Activated T-cell treated with anti-CD3 and anti-CD28 coated beads for 1 hour (primary cell): Measurements from ENCODE around the gene EMILIN3.

Experiments
- DNase-seq: peaks from one replicate; pipeline ENCODE4 v3.0.0-alpha.2; 2020; ENCODE audit warnings: low read depth

Gene EMILIN3, protein sequence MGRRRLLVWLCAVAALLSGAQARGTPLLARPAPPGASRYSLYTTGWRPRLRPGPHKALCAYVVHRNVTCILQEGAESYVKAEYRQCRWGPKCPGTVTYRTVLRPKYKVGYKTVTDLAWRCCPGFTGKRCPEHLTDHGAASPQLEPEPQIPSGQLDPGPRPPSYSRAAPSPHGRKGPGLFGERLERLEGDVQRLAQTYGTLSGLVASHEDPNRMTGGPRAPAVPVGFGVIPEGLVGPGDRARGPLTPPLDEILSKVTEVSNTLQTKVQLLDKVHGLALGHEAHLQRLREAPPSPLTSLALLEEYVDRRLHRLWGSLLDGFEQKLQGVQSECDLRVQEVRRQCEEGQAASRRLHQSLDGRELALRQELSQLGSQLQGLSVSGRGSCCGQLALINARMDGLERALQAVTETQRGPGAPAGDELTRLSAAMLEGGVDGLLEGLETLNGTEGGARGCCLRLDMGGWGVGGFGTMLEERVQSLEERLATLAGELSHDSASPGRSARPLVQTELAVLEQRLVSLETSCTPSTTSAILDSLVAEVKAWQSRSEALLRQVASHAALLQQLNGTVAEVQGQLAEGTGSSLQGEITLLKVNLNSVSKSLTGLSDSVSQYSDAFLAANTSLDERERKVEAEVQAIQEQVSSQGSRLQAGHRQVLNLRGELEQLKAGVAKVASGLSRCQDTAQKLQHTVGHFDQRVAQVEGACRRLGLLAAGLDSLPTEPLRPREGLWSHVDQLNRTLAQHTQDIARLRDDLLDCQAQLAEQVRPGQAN

DNA sequence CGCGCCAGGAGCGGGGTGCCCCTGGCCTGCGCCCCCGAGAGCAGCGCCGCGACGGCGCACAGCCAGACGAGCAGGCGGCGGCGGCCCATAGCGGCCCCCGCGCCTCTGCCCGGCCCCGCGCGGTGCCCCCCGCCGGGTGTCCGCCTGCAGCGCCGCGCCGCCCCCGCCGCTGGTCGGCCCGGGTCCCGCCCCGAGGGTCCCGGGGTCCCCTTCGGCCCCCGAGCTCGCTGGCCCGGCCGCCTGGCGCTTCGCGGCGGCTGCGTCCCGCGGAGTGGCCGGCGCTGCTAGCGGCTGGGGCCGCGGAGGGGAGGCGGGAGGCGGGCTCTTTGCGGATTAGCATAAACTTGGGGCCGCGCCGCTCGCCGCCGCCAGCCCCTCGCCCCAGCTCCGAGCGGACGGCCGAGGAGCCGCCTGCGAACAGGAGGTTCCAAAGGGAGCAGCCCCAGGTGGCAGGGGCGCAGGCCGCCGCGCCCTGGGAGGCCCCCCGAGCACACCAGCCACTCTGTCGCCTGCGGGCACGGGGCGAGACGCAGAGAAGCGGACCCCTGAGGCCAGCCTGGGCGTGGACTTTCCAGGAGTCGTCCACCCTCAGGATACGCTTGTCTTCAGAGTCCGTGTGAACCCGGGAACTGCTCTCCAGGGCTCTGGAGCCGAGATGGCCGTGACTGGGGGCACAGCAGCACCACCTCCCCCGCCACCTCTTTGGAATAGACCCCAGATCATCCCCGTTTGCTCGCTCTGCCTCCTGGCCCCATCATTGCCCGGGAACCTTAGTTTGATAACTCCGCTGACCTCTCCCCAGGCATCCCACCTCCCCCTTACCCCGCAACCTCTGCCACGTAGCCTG, at the start of gene EMILIN3:
TSS of gene EMILIN3 (minus strand) at position 273 of the 847 bp plus-strand sequence. CDS start at position 89, 184 bp downstream.
- DNase-seq: no peak

DNA sequence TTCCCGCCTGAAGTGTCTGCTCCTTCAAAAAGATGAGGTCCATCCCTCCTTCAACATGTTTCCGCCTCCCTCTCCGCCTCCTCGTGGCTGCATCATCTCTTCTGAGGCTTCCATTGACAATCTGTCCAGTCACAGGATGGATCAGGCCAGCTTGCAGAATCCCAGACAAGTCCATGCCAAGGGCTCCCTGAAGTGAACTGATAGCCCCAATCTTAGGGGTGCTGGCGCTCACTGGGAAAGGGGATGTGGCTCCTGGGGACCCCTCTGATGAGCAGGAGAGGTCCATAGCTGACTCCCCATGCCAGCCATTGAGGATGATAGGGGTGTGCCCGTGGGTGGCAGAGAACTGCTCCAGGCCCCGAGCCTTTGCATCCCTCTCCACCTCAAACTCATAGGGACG, 48.6 kb upstream of the EMILIN3 start:
- DNase-seq: no peak

DNA sequence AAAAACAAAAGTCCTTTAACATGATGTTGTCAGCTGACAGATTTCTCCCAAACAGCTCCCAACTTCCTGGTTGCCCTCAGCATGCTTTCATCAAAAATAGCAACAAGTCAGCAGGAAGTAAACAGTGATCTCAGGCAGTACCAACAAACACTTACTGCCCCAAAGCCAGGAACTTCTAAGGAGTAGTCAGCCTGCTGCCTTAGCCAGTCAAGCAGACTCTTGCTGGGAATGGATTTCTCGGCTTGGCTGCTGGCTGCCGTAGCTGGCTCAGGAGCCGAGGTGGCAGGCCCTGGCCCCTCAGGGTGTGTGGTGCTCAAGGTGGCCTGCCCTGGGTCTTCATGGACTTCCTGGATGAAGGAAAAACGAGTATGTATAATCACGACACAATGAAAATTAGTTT, 46.6 kb upstream of the EMILIN3 start:
- DNase-seq: no peak

DNA sequence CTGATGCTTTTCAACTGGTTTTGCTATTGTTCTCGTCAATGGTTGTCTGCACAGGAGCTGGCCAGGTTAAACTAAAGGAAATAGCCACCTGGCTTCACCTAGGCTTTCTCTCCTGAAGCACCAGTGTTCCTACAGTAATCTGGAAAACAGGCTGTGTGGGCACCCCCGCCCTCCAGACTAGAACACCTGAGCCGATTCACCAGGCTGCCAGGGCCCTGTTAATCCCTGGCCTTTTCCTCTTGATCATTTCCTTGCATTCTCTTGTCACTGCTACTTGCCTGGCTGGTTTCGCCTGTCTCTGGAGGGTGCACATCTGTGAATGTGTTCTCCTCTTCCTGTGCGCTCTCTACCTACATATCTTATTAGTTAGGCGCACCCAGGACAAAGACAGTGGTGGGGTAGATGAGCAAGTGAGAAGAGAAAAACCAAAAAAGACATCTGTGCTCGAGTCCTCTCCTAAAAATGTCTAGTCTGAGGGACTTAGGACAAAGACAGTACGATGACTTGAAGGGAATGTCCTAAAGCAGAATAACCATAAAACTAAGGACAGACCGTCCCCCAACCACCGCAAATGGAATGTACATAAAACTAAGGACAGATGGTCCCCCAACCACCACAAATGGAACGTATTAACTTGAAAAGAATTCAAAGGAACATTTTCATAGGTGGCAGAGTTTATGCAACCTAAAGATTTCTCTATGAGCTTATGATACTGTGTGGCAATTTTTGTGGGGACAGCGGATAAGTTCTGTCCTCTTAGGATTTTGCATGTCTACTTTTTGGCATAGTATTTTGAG, 45.9 kb upstream of the EMILIN3 start:
- no peak for DNase-seq

DNA sequence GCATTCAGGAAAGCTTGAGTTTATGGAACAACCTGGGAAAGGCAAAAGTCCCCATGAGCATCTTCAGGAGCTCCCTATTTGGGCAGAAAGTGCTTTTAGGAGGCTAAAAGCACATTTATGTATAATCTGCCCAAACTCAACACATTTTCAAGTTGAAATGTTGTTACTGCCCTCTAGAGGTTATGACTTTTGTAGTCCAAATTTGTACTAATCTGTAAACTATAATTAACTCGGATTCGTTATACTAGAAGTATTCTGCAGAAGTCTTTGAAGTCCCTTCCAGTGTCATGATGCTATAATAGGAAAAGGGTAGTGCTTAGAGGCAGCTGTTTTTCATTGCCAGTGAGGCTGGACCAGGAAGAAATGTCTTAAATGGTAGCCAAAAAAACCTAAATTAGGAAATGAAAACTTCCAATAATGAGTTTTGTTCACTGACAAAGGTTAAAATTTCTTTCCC, 44.8 kb upstream of the EMILIN3 start:
- DNase-seq: no peak

DNA sequence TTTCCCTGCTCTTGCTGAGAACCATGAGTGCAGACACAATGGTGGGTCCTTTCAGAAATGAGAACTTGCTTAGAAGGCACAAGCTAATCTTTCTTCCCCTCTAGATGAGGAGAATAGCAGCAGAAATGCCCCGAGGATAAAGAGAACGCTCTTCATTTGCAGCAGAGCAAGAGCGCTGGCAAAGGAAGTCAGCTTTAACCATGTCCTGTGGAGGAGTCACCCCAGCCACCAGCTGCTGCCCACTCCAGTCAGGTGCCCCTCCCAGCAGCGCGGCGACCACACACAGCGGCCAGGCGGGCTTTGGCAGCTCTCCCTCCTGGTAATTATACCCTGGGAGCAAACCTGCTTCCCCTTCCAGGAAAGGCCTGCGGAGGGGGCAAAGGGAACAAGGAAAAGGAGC, 42.4 kb upstream of the EMILIN3 start:
- no peak for DNase-seq

DNA sequence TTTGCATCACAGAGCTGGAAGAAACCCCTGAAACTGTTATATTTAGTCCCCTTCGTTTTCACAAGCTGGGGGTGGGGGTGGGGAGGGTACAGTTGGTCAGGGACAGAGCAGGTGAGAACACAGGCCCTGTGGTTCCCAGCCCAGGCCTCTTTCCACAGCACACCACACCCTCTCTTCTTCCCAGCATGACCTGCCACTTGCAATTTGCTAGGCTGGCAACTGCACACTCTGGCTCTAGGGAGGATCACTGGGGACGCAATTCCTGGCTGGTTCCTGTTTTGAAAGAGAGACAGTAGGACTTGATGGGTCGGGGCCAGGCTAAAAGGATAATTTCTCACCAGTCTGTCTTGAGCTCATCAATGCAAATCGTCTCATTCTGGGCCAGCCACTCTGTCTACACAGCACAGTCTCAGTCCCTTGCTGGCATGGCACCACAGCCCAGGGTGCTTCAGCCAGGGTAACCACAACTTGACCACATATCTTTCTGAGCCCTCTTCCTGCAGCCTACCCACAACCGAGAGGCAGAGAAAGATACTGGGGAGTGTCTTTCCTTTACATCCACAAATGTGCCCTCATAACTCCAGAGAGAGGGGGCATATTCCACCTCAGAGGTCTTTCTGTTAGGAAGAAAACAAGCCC, 41.7 kb upstream of the EMILIN3 start:
- no peak for DNase-seq

DNA sequence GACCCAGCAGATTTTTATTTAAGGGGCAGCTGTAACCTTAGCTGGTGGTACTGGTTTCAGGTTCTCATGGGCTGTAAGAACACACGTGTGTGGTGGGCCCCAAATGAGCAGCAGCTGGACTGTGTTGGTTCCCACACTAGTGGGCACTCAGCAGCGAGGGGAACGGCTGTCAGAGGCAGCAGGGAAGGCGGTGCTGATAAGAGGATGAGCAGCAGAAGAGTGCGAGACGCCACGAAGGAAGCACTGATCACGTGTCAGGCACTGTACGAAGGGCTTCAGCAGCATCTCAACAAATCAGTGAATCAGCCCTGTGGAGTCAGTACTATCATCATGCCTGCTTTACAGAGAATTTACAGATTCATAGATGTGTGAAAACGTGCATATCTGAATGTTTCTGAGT, 41.0 kb upstream of the EMILIN3 start:
- DNase-seq: no peak

DNA sequence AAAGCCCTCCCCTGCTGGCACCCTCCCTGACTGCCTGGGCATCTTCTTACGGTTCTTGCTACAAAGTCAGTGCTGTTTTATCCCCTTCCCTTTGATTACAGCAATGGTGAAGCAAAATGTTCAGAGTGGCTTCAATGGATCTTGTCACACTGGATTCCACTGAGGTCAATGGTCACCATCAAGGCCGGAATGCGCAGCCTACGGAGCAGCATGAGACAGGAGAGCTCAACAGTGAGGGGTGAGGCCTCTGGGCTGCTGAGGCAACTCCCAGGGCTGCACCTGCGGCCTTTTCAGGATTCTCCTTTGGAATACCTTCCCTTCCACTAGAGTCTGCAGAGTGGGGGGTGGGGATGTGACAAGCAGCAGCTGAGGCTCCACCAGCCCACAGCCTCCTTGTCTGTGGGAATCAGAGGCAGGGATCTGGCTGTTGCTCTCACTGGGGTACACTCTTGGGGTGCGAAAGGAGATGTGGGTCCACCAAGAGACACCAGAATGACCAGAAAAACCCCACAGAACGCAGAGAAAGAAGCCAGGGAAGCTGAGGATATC, 40.4 kb upstream of the EMILIN3 start:
- no peak for DNase-seq

DNA sequence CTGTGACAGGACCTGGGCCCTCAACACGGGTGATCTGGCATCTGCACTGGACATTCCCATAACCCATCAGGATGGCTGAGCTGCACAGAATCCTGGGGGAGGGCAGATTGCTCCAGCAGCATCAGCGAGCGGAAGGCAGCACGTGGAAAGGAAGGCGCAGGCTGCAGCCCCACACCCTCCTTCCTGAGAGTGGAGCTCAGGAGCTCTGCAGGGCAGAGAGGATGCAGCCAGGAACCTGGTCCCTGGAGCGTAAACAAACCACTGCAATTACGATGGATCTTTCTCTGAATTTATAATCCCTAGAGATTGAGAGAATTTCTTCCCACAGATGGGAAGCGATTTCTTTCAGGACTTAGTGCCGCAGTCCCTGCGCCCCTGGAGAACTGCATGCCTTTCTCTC, 39.7 kb upstream of the EMILIN3 start:
- no peak for DNase-seq

DNA sequence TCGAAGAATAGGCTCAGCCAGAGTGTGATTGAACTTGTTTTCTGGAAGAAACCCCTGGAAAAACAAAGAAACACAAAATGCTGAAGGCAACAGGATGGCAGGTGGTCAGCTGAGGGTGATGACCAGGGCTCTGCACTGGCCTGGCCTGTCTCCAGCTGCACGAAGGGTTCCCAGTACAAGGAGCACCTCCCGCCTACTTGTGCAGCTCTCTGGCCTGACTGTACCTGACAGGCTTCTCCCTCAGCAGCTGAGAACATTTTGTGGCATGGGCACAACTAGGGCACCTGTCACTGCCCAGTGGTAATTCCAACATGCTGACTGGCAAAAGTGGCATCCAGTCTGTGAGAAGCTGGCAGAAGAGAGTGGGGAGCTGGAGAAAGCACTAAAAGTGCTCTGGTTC, 38.8 kb upstream of the EMILIN3 start:
- no peak for DNase-seq

DNA sequence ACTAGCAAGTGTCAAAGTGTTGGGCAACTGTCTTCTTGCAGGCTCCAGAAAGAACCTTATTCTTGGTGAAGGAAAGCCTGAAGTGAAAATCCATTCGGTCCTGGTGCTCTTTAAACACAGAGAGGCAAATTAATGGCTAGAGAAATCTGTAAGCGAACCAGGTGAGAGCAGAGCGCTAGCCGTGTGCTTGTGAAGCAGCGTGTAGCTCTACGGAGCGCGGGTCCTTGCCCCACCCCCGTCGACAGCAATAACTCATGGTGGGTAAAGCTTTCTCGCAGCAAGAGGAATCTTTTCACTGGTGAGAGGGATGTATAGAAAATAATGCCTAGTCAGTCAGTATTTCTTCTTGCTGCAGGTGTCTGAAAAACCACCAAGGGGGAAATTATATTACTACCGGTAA, 37.0 kb upstream of the EMILIN3 start:
- no peak for DNase-seq

DNA sequence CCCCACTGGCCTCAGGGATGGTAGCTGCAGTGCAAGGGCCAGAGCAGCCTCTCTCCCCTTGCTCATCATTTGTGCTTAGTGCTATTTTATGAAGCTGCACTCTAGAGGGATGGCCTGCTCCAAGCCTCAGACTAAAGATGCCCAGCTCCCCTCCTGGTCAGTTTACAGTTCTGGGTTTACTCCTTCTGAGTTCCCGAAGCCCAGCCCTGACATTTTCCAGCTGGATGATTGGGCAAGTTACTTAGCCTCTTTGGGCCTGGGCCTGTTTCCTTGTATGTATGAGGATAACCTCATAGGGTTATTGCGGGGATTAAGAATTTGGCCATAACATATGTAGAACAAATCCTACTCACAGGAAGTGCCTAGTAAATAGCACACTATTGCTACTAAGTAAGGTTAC, 31.8 kb upstream of the EMILIN3 start:
- DNase-seq: no peak

DNA sequence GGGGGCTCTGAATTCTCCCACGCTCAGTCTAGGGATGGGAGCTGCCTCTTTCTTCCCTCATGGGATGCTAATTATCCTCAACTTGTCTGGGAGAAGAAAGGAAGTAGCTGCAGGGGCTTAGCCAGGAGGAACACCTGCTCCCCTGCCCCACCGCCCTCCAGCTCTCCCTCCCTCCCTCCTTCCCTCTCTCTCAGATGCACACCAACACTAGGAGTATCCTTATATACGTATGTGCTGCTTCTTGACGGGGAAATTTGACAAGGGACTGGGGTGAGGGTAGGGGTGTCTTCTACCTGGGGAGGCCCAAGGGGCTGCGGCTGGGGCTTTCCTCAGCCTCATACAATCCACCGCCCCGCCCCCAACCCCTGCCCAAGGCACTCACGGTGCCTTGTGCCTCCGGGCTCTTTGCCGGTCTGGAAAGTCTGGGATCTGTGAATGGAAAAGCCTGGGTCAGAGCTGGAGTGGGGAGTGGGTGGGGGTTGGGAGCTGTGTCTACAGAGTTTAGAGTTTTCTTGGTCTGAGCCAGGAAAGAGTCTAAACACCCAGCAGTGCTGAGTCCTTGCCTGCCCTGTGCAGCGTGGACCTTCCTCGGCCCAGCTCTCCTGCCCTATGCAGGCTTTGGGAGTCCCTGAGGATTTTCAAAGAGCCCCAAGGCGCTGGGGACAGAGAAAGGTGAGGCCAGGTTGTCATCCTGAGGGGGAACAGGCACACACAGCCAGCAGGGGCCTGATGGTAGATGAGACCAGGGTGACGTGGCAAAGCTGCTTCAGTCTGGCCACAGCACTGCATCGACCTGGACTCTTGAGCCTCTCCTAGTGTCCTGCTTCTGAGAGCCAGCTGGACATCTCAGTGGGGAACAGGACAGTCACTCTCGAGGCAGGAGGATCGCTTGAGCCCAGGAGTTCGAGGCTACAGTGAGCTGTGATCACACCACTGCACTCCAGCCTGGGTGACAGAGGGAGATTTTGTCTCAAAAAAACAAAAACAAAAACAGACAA, 29.3 kb upstream of the EMILIN3 start:
- no peak for DNase-seq

DNA sequence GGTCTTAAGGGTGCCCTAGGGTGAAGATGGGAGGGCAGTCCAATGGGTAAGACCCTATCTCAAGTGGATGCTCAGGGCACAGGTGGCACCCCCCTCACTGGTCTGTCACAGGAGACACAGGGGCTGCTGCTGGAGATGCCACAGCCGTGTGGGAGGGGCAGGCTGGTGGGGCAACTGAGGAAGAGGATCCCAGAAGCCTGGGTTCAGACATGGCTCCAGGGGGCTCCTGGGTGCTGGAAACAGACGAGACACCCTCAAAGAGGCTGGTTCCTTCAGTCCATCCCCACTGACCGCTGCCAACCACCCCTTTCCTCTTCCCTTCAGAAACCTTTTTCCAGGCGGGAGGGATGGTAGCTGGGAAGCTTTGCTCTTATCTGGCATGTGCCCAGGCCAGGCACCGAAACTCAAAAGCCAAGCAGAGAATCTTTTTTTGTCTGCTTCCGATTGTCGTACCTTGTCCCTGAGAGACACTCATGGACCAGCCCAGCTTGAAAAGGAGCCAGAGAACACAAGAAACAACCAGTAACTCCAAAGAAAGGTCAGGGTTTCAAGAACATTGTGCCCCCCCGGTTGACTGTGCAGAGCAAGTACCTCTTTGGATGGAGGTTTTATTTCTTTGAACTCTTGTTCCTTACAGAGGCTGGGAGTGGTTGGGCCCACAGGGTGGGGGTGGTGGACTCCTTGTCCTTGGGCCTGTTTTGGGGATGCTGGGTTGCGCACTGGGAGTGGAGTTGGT, 28.5 kb upstream of the EMILIN3 start:
- DNase-seq: no peak

DNA sequence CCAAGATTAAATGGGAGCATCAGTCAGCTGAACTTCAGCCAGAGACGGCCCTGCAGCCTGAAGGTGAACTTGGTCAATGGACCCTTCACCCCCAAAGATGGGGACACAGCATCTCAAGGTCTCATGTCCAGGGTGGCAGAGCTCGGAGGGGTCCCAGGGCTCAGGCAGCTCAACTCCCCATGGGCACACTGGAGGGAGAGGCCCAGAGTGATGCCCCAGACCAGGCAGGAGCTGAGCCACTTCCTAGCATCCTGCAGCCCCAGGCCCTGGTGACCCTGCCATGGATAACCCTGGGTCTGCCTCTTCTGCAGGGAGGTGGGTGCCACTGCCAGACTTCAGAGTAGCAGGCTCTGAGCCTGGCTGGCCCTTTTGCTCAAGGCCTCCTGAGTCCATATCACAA, 27.5 kb upstream of the EMILIN3 start:
- no peak for DNase-seq

DNA sequence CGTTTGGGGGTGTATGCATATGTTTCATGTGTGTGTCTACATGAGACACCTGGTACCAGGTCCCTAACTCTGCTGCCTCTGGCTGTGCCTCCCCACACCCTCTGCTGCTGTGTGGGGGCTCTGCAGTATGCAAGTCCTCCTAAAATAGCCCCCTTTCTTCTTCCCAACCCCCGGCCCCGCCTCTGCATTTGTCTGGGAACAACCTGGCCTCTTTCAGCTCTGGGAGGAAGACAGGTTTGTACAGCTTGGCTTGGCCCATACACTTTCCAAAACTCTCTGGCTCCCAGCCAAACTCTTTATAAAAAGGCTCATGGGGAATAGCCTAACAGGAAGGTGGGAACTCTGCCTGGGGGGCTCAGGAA, 27.1 kb upstream of the EMILIN3 start:
- no peak for DNase-seq

DNA sequence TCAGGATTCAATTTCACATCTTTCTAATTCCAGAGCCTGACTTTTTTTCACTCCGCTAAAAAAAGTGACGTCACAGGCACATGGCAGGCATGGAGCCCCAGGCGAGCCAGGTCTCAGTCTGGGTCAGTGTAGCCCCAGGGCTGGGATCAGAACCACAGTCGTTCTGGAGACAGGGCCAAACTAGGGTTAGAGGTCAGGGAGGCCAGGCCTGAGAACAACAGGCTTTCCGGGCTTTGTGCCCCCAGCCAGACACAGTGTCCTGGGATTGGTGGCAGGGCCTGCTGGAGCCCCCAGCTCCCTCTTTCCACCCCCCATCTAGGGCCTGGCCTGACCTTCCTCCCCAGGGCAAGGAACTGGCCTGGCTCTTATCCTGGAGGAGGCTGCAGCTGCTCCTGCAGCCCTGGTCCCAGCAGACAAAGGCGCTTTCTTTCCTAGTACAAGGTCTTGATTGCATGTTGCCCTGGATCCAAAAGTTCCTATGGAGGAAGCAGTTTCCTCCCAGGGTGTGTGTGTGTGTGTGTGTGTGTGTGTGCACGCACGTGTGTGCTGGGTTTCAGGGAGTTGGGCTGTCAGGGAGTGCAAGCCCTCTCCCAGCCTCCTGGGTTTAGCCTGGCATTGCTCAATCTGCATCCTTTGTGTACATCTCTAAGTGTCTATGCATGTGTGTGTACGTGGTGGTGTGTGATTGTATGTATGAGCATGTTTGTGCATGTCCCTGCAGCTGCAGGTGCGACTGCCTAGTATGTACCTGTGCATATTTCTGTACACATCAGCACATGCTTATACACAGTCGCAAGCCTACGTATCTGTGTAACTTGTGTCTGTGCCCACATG, 26.5 kb upstream of the EMILIN3 start:
- no peak for DNase-seq
